GM18520 (cell line): ENCODE measurements around the gene PTPRG.

ENCODE experiments used
- ATAC-seq: cut with Tn5 transposase; IDR thresholded peaks from one replicate; pipeline ENCODE4 v1.9.1; 2021; ENCODE audit not compliant: unreplicated experiment

PTPRG gene

DNA sequence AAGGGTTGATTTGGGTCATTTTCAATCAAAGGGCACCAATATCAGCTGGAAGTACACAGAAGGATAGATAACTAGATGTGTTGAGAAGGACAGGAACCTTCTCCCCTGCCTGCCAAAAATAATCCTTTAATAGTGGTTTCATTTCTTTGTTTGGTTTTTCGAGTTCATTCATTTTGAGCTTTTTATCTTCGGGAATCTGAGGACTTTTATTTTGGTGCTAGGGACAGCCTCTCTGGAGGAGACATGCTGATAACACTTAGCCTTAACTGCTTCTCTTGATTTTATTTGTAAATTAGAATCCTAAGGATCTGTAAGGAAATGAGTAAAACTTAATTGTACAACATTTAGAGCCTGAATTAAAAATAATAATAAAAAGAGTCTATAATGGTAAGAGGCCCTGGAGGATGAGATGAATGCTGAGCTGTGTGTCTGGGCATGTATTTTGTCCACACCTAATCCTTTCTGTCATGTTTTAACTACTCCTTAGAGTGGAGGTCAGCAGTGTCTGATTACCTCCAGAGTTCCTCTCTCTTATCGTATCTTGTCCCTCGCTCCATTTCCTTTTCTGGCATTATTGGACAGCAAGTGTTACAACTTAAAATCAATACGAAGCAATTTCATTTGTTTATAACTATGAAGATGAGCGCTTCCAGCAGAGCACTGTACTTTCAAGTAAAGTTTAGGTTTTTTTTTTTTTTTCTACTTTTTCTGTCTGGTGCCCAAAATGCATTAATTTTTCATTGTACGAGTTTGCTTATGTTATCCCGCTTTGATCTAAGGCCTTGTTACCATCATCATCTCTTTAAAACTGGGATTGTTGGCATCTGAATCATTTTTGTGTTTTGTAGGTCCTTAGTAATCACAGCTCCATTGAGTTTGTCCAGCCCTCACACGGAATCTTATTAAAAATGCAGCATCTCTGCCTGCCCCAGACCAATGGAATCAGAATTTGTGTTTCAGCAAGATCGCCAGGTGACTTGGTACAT is 22.8 kb downstream of the PTPRG start:
- no peak for ATAC-seq

DNA sequence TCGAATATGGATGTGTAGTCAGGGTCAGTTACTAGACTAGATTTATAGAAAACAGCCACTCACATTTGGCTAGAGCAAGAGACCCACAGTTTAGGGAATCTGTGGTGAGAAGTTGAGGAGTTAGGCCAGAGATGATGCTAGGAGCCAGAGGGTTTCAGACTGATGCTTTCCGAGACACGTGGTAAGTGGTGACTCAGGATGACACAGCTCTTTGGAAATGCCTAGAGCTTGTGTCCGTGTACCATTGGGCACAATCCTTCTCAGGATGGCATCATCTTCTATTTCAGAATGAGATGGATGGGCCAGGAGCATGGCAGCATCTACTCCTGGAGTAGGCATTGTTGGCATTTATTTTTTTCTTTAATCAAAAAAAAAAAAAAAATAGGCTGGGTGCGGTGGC is 28.5 kb downstream of the PTPRG start:
- no peak for ATAC-seq

GRCh38 chr3:61591300-61591699 is 29.9 kb downstream of the PTPRG start:
- ATAC-seq = no peak

DNA sequence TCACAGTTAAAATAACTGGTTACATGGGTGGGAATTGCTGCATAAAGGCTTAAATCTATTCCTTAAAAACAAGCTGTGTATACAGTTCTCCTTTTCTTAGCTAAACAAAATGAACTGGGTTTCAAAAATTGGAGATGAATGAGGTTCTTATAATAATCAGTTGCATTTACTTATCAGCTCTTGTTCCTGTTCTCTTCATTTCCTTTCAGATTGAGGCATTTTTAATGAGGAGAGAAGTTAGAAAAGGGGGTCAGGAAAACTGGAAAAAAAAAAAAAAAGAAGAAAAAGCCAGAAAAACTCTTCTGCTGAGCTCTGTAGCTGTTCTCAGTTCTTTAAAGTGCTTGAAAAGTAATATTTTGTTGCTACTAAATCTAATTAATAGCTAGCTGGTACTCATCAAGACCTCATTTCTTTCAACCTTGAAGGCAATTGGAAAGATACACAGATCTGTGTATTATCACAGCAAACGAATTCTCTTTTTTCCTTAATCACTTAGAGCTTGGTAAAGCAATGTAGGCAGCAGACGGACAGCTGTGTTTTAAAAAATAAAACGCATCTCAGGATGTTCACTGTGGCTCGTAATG is 32.2 kb downstream of the PTPRG start:
- no peak for ATAC-seq

- no peak for ATAC-seq
Observed at GRCh38 chr3:61594144-61594963, 33.0 kb downstream of the PTPRG start.

DNA sequence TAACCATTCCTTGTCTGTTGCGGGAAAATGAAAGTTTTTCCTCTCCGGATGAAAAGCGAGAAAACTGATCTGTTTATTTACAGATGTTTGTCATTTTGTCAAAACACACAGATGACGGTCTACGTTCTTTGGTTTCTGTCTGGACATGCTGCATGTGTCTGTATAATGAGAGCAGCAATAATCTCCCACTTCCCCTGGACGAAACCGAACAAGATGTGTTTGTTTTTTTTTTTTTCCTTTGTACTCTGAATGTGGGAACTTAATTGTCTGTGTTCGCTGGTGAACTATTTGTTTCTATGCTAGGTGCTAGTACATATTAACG is 33.6 kb downstream of the PTPRG start:
- ATAC-seq = no peak

GRCh38 chr3:61595288-61595687 is 33.9 kb downstream of the PTPRG start:
- ATAC-seq = no peak

- ATAC-seq = no peak
Observed at GRCh38 chr3:61595826-61596225, 34.5 kb downstream of the PTPRG start.

GRCh38 chr3:61597906-61598305 is 36.5 kb downstream of the PTPRG start:
- no peak for ATAC-seq

DNA sequence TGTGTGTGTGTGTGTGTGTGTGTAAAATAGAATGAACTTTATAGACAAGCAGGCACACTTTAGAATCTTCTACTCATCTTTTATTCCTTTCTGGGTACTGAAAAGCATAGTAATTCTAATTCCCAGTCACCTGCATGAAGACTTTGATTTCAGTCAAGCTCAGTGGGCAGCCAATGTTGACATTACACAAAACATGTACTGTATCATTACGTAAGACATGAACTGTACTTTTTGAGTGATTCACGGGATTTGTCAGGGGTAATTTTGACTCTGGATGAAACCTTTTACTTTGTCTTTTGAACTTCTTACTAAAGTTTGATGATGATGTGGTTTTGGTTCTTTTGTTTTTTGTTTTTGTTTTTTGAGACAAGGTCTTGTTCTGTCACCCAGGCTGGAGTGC is 38.8 kb downstream of the PTPRG start:
- ATAC-seq = no peak

DNA sequence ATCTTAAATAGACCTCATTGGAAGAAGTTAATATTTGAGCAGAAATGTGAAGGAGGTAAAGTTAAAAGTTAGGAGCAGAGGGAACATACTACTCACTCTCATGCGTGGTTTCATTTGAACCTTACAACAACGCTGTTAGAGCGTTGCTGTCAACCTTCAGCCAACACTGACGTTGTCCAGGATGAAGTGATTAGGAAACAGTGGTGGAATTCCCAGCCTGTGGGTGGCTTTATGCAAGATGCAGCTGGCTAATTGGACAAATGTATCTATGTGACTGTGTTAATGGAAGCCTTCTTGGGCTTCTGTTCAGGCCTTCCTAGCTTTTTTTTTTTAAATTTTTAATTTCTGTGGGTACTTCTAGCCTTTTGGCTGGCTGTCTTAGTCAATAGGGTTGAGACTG is 40.5 kb downstream of the PTPRG start:
- no peak for ATAC-seq

DNA sequence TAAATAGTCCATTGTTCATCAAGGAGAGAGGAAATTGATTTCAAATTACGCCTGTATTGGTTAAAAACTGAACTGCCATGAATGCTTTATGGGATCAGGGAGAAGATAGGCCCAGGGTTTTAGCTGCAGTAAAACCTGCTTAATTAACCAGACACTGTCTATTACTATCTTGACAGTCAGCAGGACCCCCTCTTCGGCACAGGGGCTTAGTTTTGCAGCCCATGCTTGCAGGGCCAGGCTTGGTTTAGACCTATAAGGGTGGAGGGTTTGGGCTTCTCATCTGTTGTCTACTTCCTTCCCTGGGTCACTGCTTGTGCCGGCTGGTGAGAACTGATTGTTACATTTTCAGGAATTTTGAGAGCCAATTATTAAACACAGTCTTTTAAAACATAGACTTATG is 41.1 kb downstream of the PTPRG start:
- ATAC-seq = no peak

DNA sequence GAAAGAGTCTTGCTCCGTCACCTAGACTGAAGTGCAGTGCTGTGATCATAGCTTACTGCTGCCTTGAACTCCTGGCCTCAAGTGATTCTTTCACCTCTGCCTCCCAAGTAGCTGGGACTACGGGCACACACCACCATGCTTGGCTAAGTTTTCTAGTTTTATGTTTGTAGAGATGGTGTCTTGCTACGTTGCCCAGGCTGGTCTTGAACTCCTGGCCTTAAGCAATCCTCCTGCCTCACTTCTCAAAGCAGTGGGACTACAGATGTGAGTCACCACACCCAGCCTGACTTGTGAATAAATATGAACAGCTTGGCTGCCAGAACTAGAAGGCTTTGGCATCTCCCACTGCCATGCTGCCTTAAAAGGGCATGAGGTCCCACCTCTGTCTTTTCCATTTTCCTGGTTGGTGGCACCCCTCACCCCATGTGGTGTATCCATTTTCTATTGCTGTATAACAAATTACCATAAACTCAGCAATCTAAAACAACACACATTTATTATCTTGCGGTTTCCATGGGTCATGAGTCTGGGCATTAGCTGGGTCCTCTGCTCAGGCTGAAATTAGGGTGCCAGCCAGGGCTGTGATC is 44.3 kb downstream of the PTPRG start:
- ATAC-seq = no peak

DNA sequence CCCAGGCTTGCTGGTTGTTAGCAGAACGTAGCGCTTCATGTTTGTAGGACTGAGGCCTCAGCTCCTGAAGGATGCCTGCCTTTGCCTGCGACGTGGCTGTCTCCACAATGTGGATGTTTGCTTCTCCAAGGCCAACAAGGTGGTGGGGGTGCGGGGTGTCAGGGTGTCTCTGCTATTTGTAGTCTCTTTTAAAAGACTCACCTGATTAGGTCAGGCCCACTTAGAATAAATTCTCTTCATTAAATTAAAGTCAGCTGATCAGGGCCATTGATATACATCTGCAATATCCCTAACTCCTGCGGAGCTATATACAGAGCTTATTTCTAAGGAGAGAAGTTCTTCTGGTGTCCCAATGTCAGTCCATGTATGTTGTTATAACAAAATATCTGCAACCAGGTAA is 44.8 kb downstream of the PTPRG start:
- ATAC-seq = no peak

DNA sequence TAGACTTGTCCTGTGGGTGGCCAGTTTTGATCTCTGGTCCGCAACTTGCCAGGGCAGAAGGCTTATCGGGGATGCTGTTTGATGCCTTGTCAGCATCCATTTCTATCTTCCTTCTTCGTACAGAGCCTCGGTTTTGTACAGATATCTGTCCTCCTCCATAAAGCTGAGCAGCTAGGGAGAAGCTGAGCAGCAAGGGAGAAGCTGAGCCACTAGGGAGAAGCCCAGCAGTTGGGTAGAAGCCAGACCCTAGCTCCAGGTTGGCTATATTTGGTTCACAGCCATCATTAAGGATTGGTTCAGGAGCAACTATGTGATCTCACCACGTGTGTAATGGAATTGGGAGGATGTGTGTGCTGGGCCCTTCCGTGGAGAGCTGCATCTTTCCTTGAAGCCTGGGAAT is 46.7 kb downstream of the PTPRG start:
- no peak for ATAC-seq

DNA sequence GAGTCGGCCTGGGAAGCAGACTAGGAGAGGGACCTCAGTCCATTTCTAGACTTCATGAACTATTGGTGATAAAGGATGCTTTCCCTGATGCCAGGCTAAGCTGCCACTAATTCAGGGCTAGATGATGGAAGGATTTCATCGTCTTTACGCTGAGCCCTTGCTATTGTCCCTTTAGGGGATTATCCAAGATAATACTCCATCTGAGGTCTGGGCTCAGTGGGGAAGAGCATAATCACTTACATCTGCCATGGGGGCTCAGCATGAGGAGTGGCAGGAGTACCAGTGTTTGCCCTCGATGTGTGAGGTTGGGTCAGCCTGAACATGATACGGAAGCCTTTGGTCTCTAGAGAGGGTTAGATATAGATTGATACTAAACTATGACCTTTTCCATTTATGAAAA is 47.3 kb downstream of the PTPRG start:
- no peak for ATAC-seq

DNA sequence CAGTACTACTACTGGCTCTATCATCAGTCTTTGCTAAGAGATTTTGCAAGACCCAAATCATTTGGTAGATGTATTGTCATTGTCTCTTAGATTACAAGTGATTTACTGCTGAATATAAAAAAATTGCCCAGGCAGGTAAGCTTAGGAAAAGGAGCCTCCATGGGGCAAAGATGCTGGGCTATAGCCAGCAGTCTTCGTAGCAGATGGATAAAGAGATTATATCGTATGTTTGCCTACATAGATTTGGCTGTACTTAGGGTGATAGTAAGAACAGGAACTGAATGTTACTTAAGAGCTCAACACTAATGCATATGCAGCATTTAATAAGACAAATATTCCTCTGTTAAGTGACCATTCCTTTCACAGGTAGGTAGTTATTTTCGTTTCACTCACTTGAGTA is 48.9 kb downstream of the PTPRG start:
- no peak for ATAC-seq

GRCh38 chr3:61612211-61613194 is 51.1 kb downstream of the PTPRG start:
- ATAC-seq = no peak

GRCh38 chr3:61613666-61614065 is 52.3 kb downstream of the PTPRG start:
- ATAC-seq = no peak

- ATAC-seq = no peak
Observed at GRCh38 chr3:61615643-61616042, 54.3 kb downstream of the PTPRG start.
